Natural killer cell (primary cell): Measurements from ENCODE around the gene RXRA. TPM values are rescaled to one million over a fixed set of nuclear protein-coding genes. Genes with fewer than 3 reads are reported as not detected.

ENCODE experiments used
- ATAC-seq, 3 donors: fragments of 150-1000 bp in 2 of 3; fragments of 200-7000 bp in 1 of 3; cut with Tn5 transposase; 1 replicate in 1 of 3; 2 replicates in 2 of 3; pipeline ENCODE4 v1.10.0; 2021; ENCODE audit warnings: mild to moderate bottlenecking in 2 of 3, moderate library complexity in 2 of 3
- DNase-seq, 2 donors: peaks; one replicate each; pipeline versions ENCODE4 v3.0.0 to v3.0.0-alpha.2; 2013 to 2021; ENCODE audit warnings: mixed read lengths in 1 of 2
- H3K27ac ChIP-seq: one replicate; pipeline ENCODE4 v1.5.1; 2013; ENCODE audit warnings: mild to moderate bottlenecking, low read length
- H3K27me3 ChIP-seq: one replicate; pipeline ENCODE4 v1.6.1; 2013; ENCODE audit warnings: low read length; ENCODE audit not compliant: control insufficient read depth, insufficient read depth
- H3K36me3 ChIP-seq: one replicate; pipeline ENCODE4 v1.6.1; 2013; ENCODE audit warnings: low read length; ENCODE audit not compliant: control insufficient read depth, insufficient read depth
- H3K4me1 ChIP-seq: one replicate; pipeline ENCODE4 v1.6.1; 2013; ENCODE audit warnings: low read length; ENCODE audit not compliant: control insufficient read depth, insufficient read depth
- H3K4me3 ChIP-seq: one replicate; pipeline ENCODE4 v1.5.1; 2013; ENCODE audit warnings: low read length
- H3K9me3 ChIP-seq: one replicate; pipeline ENCODE4 v1.6.1; 2013; ENCODE audit warnings: low read length; ENCODE audit not compliant: control insufficient read depth, insufficient read depth
- H3K27ac Mint-ChIP-seq, 2 donors: one replicate each; pipeline ENCODE4 v1.8.0; 2022; ENCODE audit warnings: mild to moderate bottlenecking in 2 of 2, mixed read lengths in 2 of 2, moderate library complexity in 1 of 2
- H3K27me3 Mint-ChIP-seq, 2 donors: one replicate each; pipeline ENCODE4 v1.8.0; 2022; ENCODE audit warnings: low read depth in 2 of 2, mixed read lengths in 2 of 2
- H3K36me3 Mint-ChIP-seq: one replicate; pipeline ENCODE4 v1.8.0; 2022; ENCODE audit warnings: mixed read lengths
- H3K4me1 Mint-ChIP-seq, 2 donors: one replicate each; pipeline ENCODE4 v1.8.0; 2022; ENCODE audit warnings: mixed read lengths in 2 of 2
- H3K4me3 Mint-ChIP-seq: one replicate; pipeline ENCODE4 v1.8.0; 2022; ENCODE audit warnings: mild to moderate bottlenecking, moderate library complexity, mixed read lengths
- H3K9me3 Mint-ChIP-seq, 2 donors: one replicate each; pipeline ENCODE4 v1.8.0; 2022; ENCODE audit warnings: mixed read lengths in 2 of 2
- CTCF ChIP-seq: fragments of 200-600 bp; IDR thresholded peaks from one replicate; pipeline ENCODE4 v1.8.0; 2022; ENCODE audit warnings: antibody characterized with exemption
- WGBS: methylation state at CpG from one replicate; pipeline ENCODE4 v1.1.7; 2013; ENCODE audit warnings: missing lambda C conversion rate; ENCODE audit not compliant: insufficient coverage; 5-methylcytosine and 5-hydroxymethylcytosine counted together
- intact Hi-C: fragments of 100-400 bp; cut with micrococcal nuclease; formaldehyde crosslinking; loops from one replicate; pipeline ENCODE4 v1.14.2; 2022
- total RNA-seq, 4 donors: library from RNA; stranded (reverse); fragments of 120-200 nt in 1 of 4; gene quantifications; one replicate each; pipeline versions ENCODE4 v1.2.3 to v1.2.4, GENCODE V29; 2013 to 2022

Gene RXRA
- total RNA-seq, 3 donors from 2014 or later (not counting 1 experiment from before 2014, with no cell fraction given) = 30.9 to 64.1 (median 42.2) TPM

GRCh38 chr9:134368571-134368970 lies 42.3 kb downstream of the RXRA start:
- ATAC-seq (no peak), DNase-seq (no peak)
- no peaks in the 10 kb centered on the region for H3K9me3 ChIP-seq
- Mint-ChIP-seq H3K9me3 (no peaks in the 10 kb centered on the region), H3K27me3 (no peaks in the 10 kb centered on the region), H3K27ac (no peak overlapping the region), H3K36me3 (no peaks in the 10 kb centered on the region), H3K4me1 (peaks cover 6 to 28% of the 10 kb centered on the region in 2 donors), H3K4me3 (no peak overlapping the region)
- WGBS = 66% methylated on average over 3 of the region's 3 CpGs
- no peaks in the 10 kb centered on the region for H3K36me3 ChIP-seq
- H3K4me3 ChIP-seq = no peak overlapping the region
- intact Hi-C loops = no loop called here
- TF ChIP-seq CTCF = no peak
- H3K4me1 ChIP-seq = peaks cover 44% of the 10 kb centered on the region
- no peaks in the 10 kb centered on the region for H3K27me3 ChIP-seq
- no peak overlapping the region for H3K27ac ChIP-seq

GRCh38 chr9:134369416-134370212 lies 43.4 kb downstream of the RXRA start:
- Mint-ChIP-seq H3K36me3 (no peaks in the 10 kb centered on the region), H3K4me1 (peaks cover 12 to 28% of the 10 kb centered on the region in 2 donors), H3K27ac (no peak overlapping the region), H3K9me3 (no peaks in the 10 kb centered on the region), H3K4me3 (no peak overlapping the region), H3K27me3 (no peaks in the 10 kb centered on the region)
- ATAC-seq (no peak), DNase-seq (no peak)
- H3K27ac ChIP-seq = no peak overlapping the region
- H3K4me3 ChIP-seq = no peak overlapping the region
- peaks cover 52% of the 10 kb centered on the region for H3K4me1 ChIP-seq
- no peaks in the 10 kb centered on the region for H3K27me3 ChIP-seq
- intact Hi-C loops = no loop called here
- H3K9me3 ChIP-seq = no peaks in the 10 kb centered on the region
- no peaks in the 10 kb centered on the region for H3K36me3 ChIP-seq
- TF ChIP-seq CTCF = no peak
- 86% methylated on average over 18 of the region's 19 CpGs for WGBS

GRCh38 chr9:134370213-134370492 lies 43.9 kb downstream of the RXRA start:
- Histone ChIP-seq H3K27ac (no peak overlapping the region), H3K4me1 (peaks cover 55% of the 10 kb centered on the region), H3K36me3 (no peaks in the 10 kb centered on the region), H3K27me3 (no peaks in the 10 kb centered on the region), H3K9me3 (no peaks in the 10 kb centered on the region), H3K4me3 (no peak overlapping the region)
- intact Hi-C loops = no loop called here
- Mint-ChIP-seq H3K4me3 (no peak overlapping the region), H3K36me3 (no peaks in the 10 kb centered on the region), H3K27ac (no peak overlapping the region), H3K27me3 (no peaks in the 10 kb centered on the region), H3K4me1 (peaks cover 12 to 33% of the 10 kb centered on the region in 2 donors), H3K9me3 (no peaks in the 10 kb centered on the region)
- ATAC-seq (no peak), DNase-seq (no peak)
- no peak for TF ChIP-seq CTCF
- WGBS = 92% methylated on average over 15 of the region's 15 CpGs

GRCh38 chr9:134370638-134371037 lies 44.4 kb downstream of the RXRA start:
- DNase-seq (no peak), ATAC-seq (no peak)
- Histone ChIP-seq H3K4me3 (no peak overlapping the region), H3K9me3 (no peaks in the 10 kb centered on the region), H3K36me3 (no peaks in the 10 kb centered on the region), H3K27me3 (no peaks in the 10 kb centered on the region), H3K4me1 (peaks cover 50% of the 10 kb centered on the region), H3K27ac (no peak overlapping the region)
- H3K27me3 Mint-ChIP-seq = no peaks in the 10 kb centered on the region
- H3K4me1 Mint-ChIP-seq = peaks cover 12 to 36% of the 10 kb centered on the region in 2 donors
- no peak for TF ChIP-seq CTCF
- intact Hi-C loops = no loop called here
- no peak overlapping the region for H3K4me3 Mint-ChIP-seq
- H3K27ac Mint-ChIP-seq = no peak overlapping the region
- H3K9me3 Mint-ChIP-seq = no peaks in the 10 kb centered on the region
- WGBS = 95% methylated on average over 16 of the region's 16 CpGs
- no peaks in the 10 kb centered on the region for H3K36me3 Mint-ChIP-seq
